OCI-LY7 (cell line): ENCODE measurements around the gene TPCN1.

Experiments used
- CTCF ChIP-seq: fragments of 200-600 bp; sonication (generic); conservative IDR thresholded peaks from 2 replicates; pipeline ENCODE4 v1.5.1; 2014; ENCODE audit warnings: mild to moderate bottlenecking, antibody characterized with exemption, low read length, moderate library complexity, mixed read lengths
- EZH2phosphoT487 ChIP-seq: fragments of 200-600 bp; sonication (generic); IDR thresholded peaks from 2 replicates; pipeline ENCODE4 v1.6.1; 2018; ENCODE audit warnings: low read depth, borderline replicate concordance, mild to moderate bottlenecking, mixed run types, antibody characterized with exemption, low read length, moderate library complexity, mixed read lengths

DNA sequence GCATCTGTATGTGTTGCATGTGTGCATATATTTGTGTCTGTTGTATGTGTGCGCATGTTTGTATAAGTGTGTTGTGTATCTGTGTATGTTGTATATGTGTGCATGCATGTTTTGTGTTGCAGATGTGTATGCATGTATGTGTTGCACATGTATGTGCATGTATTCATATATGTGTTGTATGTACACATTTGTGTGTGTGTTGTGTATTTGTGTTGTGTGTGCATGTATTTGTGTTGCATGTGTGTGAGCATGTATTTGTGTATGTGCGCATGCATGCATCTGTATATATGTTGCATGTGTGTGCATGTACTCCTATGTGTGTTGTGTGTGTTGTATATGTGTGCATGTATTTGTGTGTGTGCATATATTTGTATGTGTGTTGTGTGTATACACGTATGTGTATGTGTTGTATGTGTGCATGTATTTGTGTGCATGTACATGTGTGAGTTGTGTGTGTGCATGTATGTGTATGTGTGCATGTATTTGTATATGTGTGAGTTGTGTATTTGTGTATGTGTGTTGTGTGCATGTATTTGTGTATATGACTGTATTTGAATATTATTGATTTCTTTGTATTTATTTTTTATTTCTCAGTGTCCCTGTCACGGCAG, 96.9 kb downstream of the TPCN1 start:
- TF ChIP-seq EZH2phosphoT487 (no peak), CTCF (no peak)
